Measurements from ENCODE around the gene MYO5C.

MYO5C gene

DNA sequence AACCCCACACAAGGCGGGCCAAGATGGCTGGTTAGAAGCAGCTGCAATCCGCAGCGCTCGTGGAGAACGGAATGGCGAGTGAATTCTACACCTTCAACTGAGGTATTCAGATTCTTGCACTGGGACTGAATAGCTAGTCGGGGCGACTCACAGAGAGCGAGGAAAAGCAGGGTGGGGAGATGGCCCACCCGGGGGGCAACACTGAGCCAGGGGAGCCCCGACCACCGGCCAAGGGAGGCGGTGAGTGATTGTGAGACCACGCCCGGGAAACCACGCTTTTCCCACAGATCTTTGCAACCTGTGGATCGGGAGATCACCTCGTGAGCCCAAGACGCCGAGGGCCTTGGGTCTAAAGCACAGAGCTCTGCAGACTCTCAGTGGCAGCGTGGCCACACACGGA lies 132.7 kb downstream of the MYO5C start:
- intact Hi-C loops (cut with DNase I; ENCODE audit: low total_unique reads) = no loop called here

DNA sequence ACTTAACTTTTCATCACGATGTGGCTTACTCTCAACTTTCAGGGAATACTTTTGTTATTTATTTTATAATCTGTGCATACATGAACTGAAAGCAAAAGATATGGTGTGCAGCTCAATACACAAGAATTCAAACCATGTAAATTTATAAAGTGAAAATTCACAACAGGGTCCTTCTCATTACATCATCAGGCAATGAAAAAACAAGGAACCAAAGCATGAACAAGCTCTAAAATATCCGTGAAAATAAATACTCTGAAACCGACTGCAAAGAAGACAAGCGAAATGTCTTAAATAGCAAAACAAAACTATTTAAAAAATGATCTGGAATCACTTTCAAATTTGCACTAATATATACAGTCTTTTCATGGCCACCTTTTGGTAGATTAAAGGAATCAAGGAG lies 133.3 kb downstream of the MYO5C start:
- Histone ChIP-seq H3K4me1 (no peaks in the 10 kb centered on the region), H3K4me3 (no peak overlapping the region), H3K36me3 (peaks cover 8 to 35% (median 26%) of the 10 kb centered on the region in 3 donors), H3K27me3 (no peaks in the 10 kb centered on the region), H3K9me3 (peaks cover 0 to 2% (median 0%) of the 10 kb centered on the region in 3 donors), H3K27ac (no peak overlapping the region)
- TF ChIP-seq, protein P1, sequence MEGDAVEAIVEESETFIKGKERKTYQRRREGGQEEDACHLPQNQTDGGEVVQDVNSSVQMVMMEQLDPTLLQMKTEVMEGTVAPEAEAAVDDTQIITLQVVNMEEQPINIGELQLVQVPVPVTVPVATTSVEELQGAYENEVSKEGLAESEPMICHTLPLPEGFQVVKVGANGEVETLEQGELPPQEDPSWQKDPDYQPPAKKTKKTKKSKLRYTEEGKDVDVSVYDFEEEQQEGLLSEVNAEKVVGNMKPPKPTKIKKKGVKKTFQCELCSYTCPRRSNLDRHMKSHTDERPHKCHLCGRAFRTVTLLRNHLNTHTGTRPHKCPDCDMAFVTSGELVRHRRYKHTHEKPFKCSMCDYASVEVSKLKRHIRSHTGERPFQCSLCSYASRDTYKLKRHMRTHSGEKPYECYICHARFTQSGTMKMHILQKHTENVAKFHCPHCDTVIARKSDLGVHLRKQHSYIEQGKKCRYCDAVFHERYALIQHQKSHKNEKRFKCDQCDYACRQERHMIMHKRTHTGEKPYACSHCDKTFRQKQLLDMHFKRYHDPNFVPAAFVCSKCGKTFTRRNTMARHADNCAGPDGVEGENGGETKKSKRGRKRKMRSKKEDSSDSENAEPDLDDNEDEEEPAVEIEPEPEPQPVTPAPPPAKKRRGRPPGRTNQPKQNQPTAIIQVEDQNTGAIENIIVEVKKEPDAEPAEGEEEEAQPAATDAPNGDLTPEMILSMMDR (IDR thresholded peaks at IDR 0.05) = no peak
- intact Hi-C loops (cut with DNase I; ENCODE audit: low total_unique reads) = no loop called here
- DNase-seq = no peak

More for the DNA sequence above, 132.7 kb downstream of the MYO5C start:
- Histone ChIP-seq H3K9me3 (peaks cover 0 to 2% (median 0%) of the 10 kb centered on the region in 3 donors), H3K36me3 (peaks cover 8 to 35% (median 26%) of the 10 kb centered on the region in 3 donors), H3K27ac (no peak overlapping the region), H3K27me3 (no peaks in the 10 kb centered on the region), H3K4me3 (no peak overlapping the region), H3K4me1 (no peaks in the 10 kb centered on the region)
- TF ChIP-seq, protein P1 (IDR thresholded peaks at IDR 0.05) = no peak
- DNase-seq = no peak

DNA sequence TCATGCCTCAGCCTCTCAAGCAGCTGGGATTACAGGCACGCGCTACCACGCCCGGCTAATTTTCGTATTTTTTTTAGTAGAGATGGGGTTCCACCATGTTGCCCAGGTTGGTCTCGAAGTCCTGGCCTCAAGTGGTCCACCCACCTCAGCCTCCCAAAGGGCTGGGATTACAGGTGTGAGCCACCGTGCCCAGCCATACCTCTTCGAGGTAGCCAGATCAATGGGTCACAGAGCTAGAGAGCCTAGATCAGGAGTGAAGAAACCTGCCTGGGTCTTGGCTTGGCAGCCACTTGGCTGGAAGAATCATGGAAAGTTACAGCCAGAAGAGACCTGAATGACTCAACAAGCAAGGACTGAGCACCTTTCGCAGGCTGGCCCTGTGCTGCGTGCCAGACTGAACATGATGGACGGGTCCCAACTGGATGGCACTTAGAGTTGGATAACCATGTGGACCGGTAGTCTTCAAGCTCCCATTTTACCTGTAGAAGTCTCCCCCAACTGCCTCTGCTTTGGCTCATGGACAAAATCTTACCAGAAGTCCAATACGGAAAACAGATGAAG lies 134.1 kb downstream of the MYO5C start:
- Histone ChIP-seq H3K4me1 (no peaks in the 10 kb centered on the region), H3K9me3 (peaks cover 0 to 2% (median 0%) of the 10 kb centered on the region in 3 donors), H3K36me3 (peaks cover 8 to 35% (median 26%) of the 10 kb centered on the region in 3 donors), H3K27ac (no peak overlapping the region), H3K4me3 (no peak overlapping the region), H3K27me3 (no peaks in the 10 kb centered on the region)
- DNase-seq = no peak
- TF ChIP-seq, protein P1 (IDR thresholded peaks at IDR 0.05) = no peak
- intact Hi-C loops (cut with DNase I; ENCODE audit: low total_unique reads) = no loop called here

DNA sequence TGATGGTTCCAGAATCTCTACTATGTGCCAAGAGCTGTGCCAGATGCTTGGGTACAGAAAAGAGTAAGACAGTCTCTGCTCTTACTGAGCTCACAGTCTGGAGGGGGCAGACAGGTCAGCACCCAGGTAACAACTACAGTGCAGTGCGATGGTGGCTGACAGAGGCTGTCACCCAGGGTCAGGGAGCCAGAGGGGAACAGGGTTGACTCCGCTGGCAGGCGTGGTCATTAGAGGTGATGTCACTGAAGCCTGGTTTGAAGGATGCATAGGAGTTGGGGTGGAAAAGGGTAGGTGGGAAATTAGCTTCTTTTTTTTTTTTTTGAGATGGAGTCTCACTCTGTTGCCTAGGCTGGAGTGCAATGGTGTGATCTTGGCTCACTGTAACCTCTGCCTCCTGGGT lies 136.0 kb downstream of the MYO5C start:
- H3K27me3 ChIP-seq = no peaks in the 10 kb centered on the region
- H3K4me3 ChIP-seq = no peak overlapping the region
- H3K4me1 ChIP-seq = no peaks in the 10 kb centered on the region
- H3K27ac ChIP-seq = no peak overlapping the region
- peaks cover 8 to 35% (median 26%) of the 10 kb centered on the region in 3 donors for H3K36me3 ChIP-seq
- TF ChIP-seq, protein P1 (IDR thresholded peaks at IDR 0.05) = no peak
- no peaks in the 10 kb centered on the region for H3K9me3 ChIP-seq
- no peak for DNase-seq
- intact Hi-C loops (cut with DNase I; ENCODE audit: low total_unique reads) = no loop called here

DNA sequence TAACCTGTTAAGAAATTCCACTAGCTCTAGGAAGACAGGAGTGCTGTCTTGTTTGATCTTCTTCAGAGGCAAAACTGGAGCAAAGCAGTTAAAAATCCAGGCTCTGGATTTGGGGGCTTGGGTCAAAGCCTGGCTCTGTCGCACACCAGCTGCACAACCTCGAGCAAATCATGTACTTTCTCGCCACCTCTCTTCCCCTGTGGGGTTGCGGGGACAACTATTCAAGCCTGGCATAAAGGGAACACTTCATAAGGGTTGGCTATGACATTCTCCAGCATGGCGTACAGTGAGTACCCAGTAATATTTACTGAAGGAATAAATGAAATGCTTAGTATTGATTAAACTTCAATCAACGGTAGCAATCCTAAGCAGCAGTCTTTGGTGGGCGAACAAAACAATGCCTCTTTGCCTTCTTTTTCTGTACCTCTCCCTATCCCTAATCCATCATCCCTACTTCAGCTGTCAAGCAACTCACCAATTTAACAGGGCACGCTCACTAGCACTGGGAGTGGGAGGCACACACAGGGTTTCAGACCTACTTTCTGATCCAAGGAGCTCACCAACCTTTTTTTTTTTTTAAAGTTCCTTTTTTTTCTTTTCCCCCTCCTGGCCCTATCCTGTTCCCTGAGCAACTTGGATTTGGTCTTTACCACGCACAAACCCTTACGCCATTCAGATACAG lies 137.4 kb downstream of the MYO5C start:
- intact Hi-C loops (cut with DNase I; ENCODE audit: low total_unique reads) = no loop called here
- Histone ChIP-seq H3K27me3 (no peaks in the 10 kb centered on the region), H3K4me3 (no peak overlapping the region)

More for the DNA sequence above, 137.4 kb downstream of the MYO5C start:
- Histone ChIP-seq H3K27ac (no peak overlapping the region), H3K9me3 (no peaks in the 10 kb centered on the region), H3K4me1 (no peaks in the 10 kb centered on the region), H3K36me3 (peaks cover 5 to 34% (median 20%) of the 10 kb centered on the region in 3 donors)
- DNase-seq = no peak
- TF ChIP-seq, protein P1 (IDR thresholded peaks at IDR 0.05) = no peak

All from tibial artery (tissue), 4 donors.